Endodermal cell (in vitro differentiated cells): Measurements from ENCODE around the gene PPL. TPM values are rescaled to one million over a fixed set of nuclear protein-coding genes. Genes with fewer than 3 reads are reported as not detected.

ENCODE experiments used
- DNase-seq: peaks from one replicate; pipeline ENCODE4 v3.0.0-alpha.2; 2017
- H3K27ac ChIP-seq: 2 replicates; pipeline ENCODE4 v1.5.1; 2013; ENCODE audit warnings: mild to moderate bottlenecking, low read depth, low read length, moderate library complexity
- H3K27me3 ChIP-seq: 2 replicates; pipeline ENCODE4 v1.6.1; 2013; ENCODE audit warnings: mild to moderate bottlenecking, low read length, moderate library complexity; ENCODE audit not compliant: insufficient read depth, control insufficient read depth, poor library complexity, severe bottlenecking
- H3K36me3 ChIP-seq: 2 replicates; pipeline ENCODE4 v1.7.0; 2013; ENCODE audit warnings: mild to moderate bottlenecking, low read length, moderate library complexity; ENCODE audit not compliant: control insufficient read depth, insufficient read depth
- H3K4me1 ChIP-seq: one replicate; pipeline ENCODE4 v1.7.0; 2013; ENCODE audit warnings: low read length; ENCODE audit not compliant: control insufficient read depth, insufficient read depth
- H3K4me3 ChIP-seq: 2 replicates; pipeline ENCODE4 v1.5.1; 2013; ENCODE audit warnings: mild to moderate bottlenecking, low read length, moderate library complexity
- H3K9ac ChIP-seq: 2 replicates; pipeline ENCODE4 v1.6.1; 2013; ENCODE audit warnings: mild to moderate bottlenecking, low read length, moderate library complexity; ENCODE audit not compliant: poor library complexity, severe bottlenecking; ENCODE audit errors: extremely low read depth
- H3K9me3 ChIP-seq: 2 replicates; pipeline ENCODE4 v1.6.1; 2013; ENCODE audit warnings: mild to moderate bottlenecking, low read length, moderate library complexity; ENCODE audit not compliant: control insufficient read depth
- H3K27ac Mint-ChIP-seq: 2 replicates; pipeline ENCODE4 v1.8.0; 2020; ENCODE audit warnings: mixed read lengths
- H3K27me3 Mint-ChIP-seq: 2 replicates; pipeline ENCODE4 v1.8.0; 2021; ENCODE audit warnings: mild to moderate bottlenecking, mixed read lengths; ENCODE audit not compliant: insufficient read depth
- H3K36me3 Mint-ChIP-seq: 2 replicates; pipeline ENCODE4 v1.8.0; 2020; ENCODE audit warnings: low read depth, mixed read lengths
- H3K4me1 Mint-ChIP-seq: 2 replicates; pipeline ENCODE4 v1.8.0; 2020; ENCODE audit warnings: mixed read lengths
- H3K4me3 Mint-ChIP-seq: 2 replicates; pipeline ENCODE4 v1.8.0; 2020; ENCODE audit warnings: mild to moderate bottlenecking, moderate library complexity, mixed read lengths
- H3K9me3 Mint-ChIP-seq: 2 replicates; pipeline ENCODE4 v1.8.0; 2020; ENCODE audit warnings: mild to moderate bottlenecking, mixed read lengths
- WGBS, 2 experiments: methylation state at CpG; one replicate each; pipeline versions ENCODE4 v1.1.5 to v1.1.7; 2013; ENCODE audit warnings: missing lambda C conversion rate in 2 of 2, mixed read lengths in 1 of 2; ENCODE audit not compliant: insufficient coverage in 1 of 2, insufficient read length in 1 of 2; 5-methylcytosine and 5-hydroxymethylcytosine counted together
- total RNA-seq, 2 donors: library from RNA; stranded (reverse); fragmentation: NEBNext Ultra II Directional in 1 of 2; extraction: Animal tissue kit (Norgen Biotek cat#: 25700) in 1 of 2; gene quantifications; 2 replicates in 1 of 2; 3 replicates in 1 of 2; pipeline ENCODE4 v1.2.1, GENCODE V29; 2021
- TF ChIP-seq, protein P1 (sequence below): fragments of 200-600 bp; sonication (generic); conservative IDR thresholded peaks from 2 replicates; pipeline ENCODE4 v1.5.0; 2021; ENCODE audit warnings: antibody characterized with exemption, mild to moderate bottlenecking

Gene PPL
- total RNA-seq, 2 donors from 2014 or later = 37.8 to 48.5 TPM

DNA sequence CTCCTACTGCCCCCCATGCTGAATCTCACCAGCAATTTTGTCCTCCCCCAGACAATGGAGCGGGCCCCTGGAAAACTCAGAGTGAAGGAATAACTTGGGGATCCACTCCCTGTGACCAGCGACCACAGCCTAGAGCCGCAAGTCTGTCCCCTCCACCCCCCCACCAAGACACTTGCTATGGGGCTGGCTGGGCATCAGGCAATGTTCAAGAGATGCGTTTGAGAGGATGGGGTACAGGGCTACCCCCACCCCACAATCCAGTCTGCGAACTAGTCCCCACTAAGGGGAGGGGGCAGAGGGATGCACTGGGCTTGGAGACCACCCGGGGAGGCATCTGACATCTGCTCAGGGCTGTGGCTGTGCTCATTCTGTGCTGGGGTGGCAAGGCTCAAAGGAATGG, 2.4 kb downstream of the PPL start:
- no peak overlapping the region for H3K27ac Mint-ChIP-seq
- H3K27me3 ChIP-seq = no peaks in the 10 kb centered on the region
- H3K27ac ChIP-seq = no peak overlapping the region
- H3K9me3 Mint-ChIP-seq = no peaks in the 10 kb centered on the region
- H3K36me3 Mint-ChIP-seq = peaks cover 12% of the 10 kb centered on the region
- peak; percentile 33 for DNase-seq
- H3K9me3 ChIP-seq = no peaks in the 10 kb centered on the region
- no peak overlapping the region for H3K4me3 ChIP-seq
- peak overlapping the region; percentile 85 for H3K4me3 Mint-ChIP-seq
- WGBS, 2 experiments = 97% methylated on average over 6 of the region's 6 CpGs; no CpG with 5 or more reads in 1 of the 2 experiments
- H3K4me1 ChIP-seq = no peaks in the 10 kb centered on the region
- H3K4me1 Mint-ChIP-seq = peaks cover 2% of the 10 kb centered on the region
- H3K9ac ChIP-seq = no peak overlapping the region
- TF ChIP-seq, protein P1, sequence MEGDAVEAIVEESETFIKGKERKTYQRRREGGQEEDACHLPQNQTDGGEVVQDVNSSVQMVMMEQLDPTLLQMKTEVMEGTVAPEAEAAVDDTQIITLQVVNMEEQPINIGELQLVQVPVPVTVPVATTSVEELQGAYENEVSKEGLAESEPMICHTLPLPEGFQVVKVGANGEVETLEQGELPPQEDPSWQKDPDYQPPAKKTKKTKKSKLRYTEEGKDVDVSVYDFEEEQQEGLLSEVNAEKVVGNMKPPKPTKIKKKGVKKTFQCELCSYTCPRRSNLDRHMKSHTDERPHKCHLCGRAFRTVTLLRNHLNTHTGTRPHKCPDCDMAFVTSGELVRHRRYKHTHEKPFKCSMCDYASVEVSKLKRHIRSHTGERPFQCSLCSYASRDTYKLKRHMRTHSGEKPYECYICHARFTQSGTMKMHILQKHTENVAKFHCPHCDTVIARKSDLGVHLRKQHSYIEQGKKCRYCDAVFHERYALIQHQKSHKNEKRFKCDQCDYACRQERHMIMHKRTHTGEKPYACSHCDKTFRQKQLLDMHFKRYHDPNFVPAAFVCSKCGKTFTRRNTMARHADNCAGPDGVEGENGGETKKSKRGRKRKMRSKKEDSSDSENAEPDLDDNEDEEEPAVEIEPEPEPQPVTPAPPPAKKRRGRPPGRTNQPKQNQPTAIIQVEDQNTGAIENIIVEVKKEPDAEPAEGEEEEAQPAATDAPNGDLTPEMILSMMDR = no peak
- no peaks in the 10 kb centered on the region for H3K36me3 ChIP-seq
- no peaks in the 10 kb centered on the region for H3K27me3 Mint-ChIP-seq

DNA sequence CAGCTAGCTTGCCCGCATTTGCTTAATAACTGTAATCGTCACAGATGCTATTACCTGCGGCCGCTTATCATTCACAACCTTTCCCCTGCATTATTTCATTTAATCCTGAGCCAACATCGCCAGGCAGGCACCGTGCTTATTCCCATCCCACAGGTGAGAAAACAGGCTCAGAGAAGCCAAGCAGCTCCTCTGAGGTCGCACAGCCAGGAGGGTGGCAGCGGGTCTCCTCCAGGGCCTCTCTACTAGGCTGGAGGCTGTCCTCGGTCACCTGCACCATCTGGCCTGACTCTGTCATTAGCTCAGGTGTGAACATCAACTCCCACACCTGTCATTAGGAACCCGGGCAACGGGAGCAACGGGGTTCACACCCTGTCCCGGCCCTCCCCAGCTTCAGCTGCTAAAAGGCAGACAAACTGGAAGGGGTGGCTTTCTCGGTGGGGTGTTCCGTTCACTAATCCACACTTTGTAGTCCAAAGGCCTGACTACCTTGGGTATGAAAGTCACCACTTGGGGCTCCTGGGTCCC, 3.0 kb downstream of the PPL start:
- H3K27me3 Mint-ChIP-seq = no peaks in the 10 kb centered on the region
- H3K27ac Mint-ChIP-seq = no peak overlapping the region
- peak; percentile 43 for DNase-seq
- no peaks in the 10 kb centered on the region for H3K9me3 ChIP-seq
- peaks cover 17% of the 10 kb centered on the region for H3K36me3 Mint-ChIP-seq
- no peak overlapping the region for H3K9ac ChIP-seq
- TF ChIP-seq, protein P1 = no peak
- 93 to 94% methylated on average over 10 to 15 of the region's 15 CpGs for WGBS, 2 experiments
- H3K9me3 Mint-ChIP-seq = no peaks in the 10 kb centered on the region
- H3K4me1 ChIP-seq = no peaks in the 10 kb centered on the region
- H3K4me3 Mint-ChIP-seq = no peak overlapping the region
- H3K36me3 ChIP-seq = no peaks in the 10 kb centered on the region
- no peak overlapping the region for H3K4me3 ChIP-seq
- no peak overlapping the region for H3K27ac ChIP-seq
- H3K4me1 Mint-ChIP-seq = peaks cover 2% of the 10 kb centered on the region
- no peaks in the 10 kb centered on the region for H3K27me3 ChIP-seq

DNA sequence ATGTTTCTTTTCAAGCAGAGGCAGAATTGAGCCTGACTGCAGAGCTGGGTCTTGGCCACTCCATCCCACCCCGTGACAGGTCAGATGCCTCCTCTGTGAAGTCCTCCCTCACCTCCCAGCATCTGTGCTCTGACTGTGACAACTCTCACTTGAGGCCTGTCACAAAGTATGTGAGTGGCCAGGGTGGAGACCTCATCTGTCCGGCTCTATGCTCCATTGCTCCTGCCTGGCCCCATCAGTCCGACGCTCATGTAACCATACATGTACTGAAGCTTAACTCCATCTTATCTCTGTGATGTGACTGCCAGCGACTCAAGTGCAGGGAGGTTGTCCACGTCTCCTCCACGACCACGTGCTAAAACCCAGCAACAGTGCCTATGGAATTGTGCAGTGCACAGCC, 3.5 kb downstream of the PPL start:
- Mint-ChIP-seq H3K36me3 (peaks cover 19% of the 10 kb centered on the region), H3K27ac (no peak overlapping the region), H3K4me1 (peaks cover 2% of the 10 kb centered on the region), H3K27me3 (no peaks in the 10 kb centered on the region), H3K9me3 (no peaks in the 10 kb centered on the region), H3K4me3 (no peak overlapping the region)
- Histone ChIP-seq H3K27me3 (no peaks in the 10 kb centered on the region), H3K27ac (no peak overlapping the region), H3K4me1 (no peaks in the 10 kb centered on the region), H3K9ac (no peak overlapping the region), H3K36me3 (no peaks in the 10 kb centered on the region), H3K4me3 (no peak overlapping the region), H3K9me3 (no peaks in the 10 kb centered on the region)
- DNase-seq = no peak
- 90 to 92% methylated on average over 8 of the region's 8 CpGs for WGBS, 2 experiments
- TF ChIP-seq, protein P1 = no peak
